Activated effector memory CD4-positive, alpha-beta T cell treated with Interleukin-2 at 50 U/mL for 16 hours (primary cell): ENCODE measurements around the gene TCP10L.
"Not testable (repeated sequence)": the region's sequence is repeated elsewhere in the genome, so short reads cannot be mapped to it uniquely, and the experiment has no call there.

Experiments
- DNase-seq: peaks from one replicate; pipeline ENCODE4 v3.0.0-alpha.2; 2020

The TCP10L gene

GRCh38 chr21:32585970-32586369 lies 647 bp upstream of the TCP10L start:
- DNase-seq = no peak

DNA sequence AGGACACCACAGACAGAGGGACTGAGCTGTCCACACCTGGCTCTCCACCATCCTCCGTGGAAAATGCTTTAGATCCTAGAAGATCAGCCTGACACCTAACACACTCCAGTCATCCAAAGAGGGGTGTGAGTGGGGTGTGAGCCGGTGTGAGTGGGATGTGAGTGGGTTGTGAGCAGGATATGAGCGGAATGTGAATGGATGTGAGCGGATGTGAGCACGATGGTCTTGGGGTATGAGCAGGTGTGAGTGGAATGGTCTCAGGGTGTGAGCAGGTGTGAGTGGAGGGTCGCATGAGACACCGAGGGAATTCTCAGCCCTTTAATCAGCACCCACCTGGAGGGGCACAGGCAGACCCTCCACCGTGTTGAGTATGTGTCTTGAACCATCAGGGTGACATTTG lies 851 bp downstream of the TCP10L start:
- DNase-seq = no peak

DNA sequence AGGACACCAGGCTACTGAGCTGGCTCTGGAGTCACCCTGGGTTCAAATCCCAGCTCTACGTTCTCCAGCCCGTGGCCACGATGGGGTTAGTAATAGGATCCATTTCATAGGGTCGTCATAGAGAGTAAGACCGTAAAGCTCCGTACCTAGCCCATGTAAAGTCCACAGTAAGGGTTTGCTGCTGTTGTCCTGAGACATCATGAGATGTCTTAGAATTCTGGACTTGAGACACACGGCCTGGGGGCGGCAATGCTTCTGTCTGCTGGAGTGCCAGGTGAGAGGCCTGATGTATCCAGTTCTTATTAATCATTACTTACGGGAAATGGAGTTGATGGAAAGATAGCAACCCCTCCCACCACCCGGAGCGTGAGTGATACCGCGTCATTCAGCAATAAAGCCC lies 3.6 kb downstream of the TCP10L start:
- no peak for DNase-seq

DNA sequence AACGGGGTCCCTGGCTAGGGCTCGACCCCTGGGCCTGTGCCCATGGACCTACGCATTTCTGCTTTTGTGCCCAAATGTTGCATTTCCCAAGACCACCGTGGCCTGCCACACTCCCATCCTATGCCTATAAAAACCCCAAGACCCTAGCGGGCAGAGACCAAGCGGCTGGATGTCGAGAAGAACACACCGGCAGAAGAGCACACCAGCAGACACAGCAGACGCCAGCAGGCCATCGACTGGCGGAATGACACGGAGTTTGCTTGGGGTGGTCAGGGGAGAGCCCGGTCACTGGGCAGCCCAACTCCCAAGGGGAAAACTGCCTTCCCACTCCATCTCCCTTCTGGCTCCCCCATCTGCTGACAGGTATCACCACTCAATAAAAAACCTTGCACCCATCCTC lies 4.4 kb downstream of the TCP10L start:
- no peak for DNase-seq

- DNase-seq = peak; percentile 12
Measured at GRCh38 chr21:32578107-32578691, 7.1 kb downstream of the TCP10L start.

DNA sequence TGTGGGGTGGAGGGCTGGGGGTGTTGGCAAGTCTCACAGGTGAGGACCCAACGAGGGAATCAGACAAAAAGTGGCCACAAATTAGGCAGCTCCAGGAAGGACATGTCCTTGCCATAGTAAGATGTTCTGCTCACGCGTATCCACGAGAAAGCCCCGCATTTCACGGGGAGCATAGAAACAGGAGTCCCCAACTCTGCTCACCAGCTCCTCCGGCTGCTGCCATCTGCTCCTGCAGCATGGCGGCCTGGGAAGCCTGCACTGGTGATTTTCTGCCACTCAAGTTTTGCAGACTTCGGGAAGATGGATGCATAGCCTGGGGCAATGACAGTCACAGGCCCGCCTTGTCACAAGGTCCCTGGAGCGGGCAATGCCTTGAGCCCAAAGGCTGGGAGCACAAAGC lies 9.3 kb downstream of the TCP10L start:
- DNase-seq = no peak

GRCh38 chr21:32574946-32575925 lies 10.1 kb downstream of the TCP10L start:
- DNase-seq = no peak

DNA sequence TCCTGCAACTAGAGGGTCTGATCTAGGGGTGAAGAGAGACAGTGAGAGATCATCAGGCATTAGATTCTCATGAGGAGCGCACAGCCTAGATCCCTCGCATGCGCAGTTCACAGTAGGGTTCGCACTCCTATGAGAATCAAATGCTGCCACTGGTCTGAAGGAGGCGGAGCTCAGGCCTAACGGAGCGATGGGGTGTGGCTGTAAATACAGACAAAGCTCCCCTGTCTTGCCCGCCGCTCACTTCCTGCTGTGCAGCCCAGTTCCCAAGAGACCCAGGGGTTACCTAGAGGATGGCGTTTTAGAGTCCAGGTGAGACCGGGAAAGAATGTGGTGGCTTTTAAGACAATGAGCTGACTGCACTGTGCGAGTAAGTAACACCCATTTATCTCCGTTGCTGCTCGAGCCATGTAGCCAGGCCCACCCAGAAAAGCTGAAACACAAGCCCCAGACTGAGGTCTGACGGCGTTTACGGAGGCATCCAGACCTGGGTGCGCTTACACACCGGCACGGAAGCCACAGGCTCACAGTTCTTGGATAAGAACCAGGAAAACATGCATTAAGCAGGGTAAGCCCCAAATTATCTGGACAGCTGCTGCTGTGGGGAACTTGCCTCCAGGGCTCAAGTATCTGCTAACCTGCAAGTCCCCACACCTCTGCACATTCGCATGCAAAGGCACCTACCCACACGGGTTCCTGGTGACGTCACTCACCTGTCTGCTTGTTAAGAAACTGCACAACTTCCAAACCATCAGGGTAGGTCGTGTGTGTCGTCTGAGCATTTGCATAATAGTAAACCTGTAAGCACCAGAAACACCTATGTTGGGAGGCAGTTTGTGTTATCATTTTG lies 12.5 kb downstream of the TCP10L start:
- DNase-seq = no peak

GRCh38 chr21:32570456-32570855 lies 14.9 kb downstream of the TCP10L start:
- DNase-seq = no peak

- peak; percentile 81 for DNase-seq
Measured at GRCh38 chr21:32569261-32570230, 15.8 kb downstream of the TCP10L start.

GRCh38 chr21:32567626-32568025 lies 17.7 kb downstream of the TCP10L start:
- no peak for DNase-seq

GRCh38 chr21:32566741-32567389 lies 18.5 kb downstream of the TCP10L start:
- no peak for DNase-seq

DNA sequence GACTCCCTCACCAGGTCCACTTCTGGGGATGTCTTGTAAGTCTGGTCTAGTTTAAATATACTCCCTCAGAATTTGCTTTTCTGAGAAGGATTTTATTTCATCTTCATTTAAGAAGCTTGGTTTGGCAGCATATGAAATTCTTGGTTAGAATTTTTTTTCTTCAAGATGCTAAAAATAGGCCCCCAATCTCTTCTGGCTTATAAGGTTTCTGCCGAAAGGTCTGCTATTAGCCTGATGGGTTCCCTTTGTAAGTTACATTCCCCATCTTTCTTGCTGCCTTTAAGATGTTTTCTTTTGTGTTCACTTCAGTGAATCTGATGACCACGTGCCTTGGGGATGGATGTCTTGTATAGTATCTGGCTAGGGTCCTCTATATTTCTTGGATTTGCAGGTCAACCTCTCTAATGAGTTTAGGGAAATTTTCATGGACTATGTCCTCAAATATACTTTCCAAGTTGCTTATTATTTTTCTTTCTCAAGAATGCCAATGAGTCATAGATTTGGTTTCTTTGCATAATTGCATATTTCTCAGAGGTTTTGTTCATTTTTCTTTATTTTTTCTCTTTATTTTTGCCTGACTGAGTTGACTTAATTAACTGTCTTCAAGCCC lies 19.4 kb downstream of the TCP10L start:
- DNase-seq = no peak

DNA sequence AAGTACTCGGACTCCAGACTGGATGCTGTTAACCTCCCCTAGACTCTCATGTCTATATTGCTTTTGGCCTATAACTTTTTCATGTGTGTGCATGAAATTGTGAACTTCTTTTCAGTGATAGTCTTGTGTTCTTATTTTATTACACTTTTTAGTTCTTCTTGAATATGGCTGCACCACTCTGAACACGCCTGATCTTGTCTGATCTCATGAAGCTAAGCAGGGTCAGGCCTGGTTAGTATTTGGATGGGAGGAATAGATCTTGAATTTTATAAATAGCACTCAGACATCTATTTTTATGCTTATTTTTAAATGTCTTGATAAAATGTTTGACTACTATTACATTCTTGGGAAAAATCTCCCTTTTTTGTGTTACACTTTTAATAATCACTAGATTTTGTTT lies 22.4 kb downstream of the TCP10L start:
- DNase-seq = no peak

- no peak for DNase-seq
Measured at GRCh38 chr21:32562426-32562825, 22.9 kb downstream of the TCP10L start.

- DNase-seq = not testable (repeated sequence)
Measured at GRCh38 chr21:32561476-32561875, 23.8 kb downstream of the TCP10L start.

DNA sequence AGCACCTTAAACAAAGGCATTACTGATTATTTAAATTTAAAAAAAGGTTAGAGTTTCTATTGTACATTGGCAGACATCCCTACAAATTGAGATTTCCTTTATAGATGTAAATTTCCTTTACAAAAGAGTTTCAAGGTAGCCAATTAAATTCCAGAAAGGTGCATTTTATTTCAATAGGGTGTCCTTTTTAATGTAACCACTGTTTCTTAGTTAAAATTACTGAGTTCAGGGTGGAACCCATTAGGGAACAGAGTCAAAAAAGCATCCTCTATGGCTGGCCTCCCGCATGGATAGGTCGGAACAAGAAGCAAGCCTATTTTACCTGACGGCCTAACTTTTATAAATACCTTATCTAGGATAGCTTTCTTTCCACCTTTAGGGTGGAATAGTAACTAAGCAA lies 24.4 kb downstream of the TCP10L start:
- DNase-seq = no peak

- no peak for DNase-seq
Measured at GRCh38 chr21:32559006-32559610, 26.2 kb downstream of the TCP10L start.

DNA sequence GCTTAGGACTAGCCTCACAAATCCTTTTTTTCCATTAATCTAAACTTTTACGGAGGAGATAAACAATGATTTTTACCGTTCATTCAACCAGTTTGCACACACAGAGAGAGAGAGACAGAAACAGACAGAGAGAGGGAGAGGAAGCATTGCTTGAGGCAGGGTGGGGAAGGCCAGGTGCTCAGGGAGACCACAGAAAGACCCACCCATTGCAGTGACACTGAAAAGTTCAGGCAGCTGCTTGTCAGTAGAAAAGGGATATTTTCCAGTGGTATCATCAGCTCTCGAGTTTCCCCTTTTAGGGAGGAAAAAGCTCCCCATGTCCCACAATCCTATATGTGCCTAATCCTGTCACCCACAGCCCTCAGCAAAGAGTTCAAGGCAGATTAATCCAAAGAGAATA lies 27.2 kb downstream of the TCP10L start:
- no peak for DNase-seq

DNA sequence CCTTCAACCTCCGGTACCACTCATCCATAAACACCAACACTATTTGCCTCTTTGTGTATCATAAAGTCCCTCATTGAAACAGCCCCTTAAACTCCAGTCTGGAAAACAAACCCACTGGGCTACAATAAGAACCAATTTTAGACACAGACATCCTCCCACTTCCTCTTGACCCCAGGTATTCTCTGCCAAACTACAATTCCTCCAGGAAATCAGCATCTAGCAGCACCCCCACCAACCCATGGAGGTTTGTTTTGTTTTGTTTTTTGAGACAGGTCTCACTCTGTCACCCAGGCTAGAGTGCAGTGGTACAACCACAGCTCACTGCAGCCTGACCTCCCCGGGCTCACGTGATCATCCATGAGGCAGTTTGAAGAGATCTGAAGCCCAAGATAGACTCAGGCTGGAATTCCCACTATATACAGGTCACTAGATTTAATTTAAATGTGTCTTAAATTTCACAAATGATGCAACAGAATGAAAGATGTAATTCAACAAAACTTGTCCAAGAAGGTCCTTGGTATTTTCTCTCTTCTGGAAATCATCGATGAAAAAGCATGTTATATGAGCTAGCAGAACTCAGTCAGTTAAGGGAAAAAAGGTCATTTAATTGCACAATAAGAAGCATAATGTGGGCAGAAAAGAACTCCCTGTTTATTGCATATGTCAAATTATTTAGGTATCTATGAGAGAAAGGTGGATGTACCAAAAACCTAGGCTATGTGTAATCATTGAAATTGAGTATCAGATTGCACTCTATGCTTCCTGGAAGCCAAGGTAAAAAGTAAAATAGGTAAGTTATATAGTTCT lies 30.3 kb downstream of the TCP10L start:
- no peak for DNase-seq
